CD4-positive, alpha-beta T cell treated with Interleukin-17A for 4 hours (primary cell): ENCODE results near the gene SERBP1.
"Not testable (repeated sequence)": the region's sequence is repeated elsewhere in the genome, so short reads cannot be mapped to it uniquely, and the experiment has no call there.

ENCODE experiments used
- DNase-seq: peaks from one replicate; pipeline ENCODE4 v3.0.0-alpha.2; 2020; ENCODE audit warnings: mixed read lengths

The SERBP1 gene

DNA sequence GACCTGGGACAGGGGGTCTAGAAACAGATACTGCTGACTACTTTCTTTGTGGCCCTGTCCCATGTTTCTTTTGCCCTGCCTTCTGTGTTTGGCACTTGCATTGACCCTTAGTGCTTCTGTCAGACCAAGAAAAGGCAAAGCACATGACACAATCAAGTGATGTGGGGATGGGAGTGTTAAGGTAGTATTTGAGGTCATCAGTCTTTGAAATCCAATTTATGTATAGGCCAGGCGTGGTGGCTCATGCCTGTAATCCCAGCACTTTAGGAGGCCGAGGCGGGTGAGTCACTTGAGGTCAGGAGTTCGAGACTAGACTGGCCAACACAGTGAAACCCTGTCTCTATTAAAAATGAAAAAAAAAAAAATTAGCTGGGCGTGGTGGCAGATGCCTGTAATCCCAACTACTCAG is 26.0 kb downstream of the SERBP1 start:
- DNase-seq: no peak

DNA sequence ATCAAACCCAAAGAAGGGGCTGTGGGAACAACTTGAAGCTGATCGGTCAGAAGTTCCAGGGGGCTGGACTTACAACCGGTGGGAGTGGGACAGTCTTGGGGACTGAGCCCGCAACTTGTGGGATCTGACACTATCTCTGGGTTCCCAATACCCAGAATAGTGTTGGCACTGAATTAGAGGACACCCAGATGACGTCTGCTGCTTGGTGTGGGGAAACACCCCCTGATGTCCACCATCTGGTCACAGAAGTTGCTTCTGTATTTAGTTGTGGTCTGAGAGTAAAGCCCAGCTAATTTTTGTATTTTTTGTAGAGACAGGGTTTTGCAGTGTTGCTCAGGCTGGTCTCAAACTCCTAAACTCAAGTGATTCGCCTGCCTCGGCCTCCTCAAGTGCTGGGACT is 28.8 kb downstream of the SERBP1 start:
- DNase-seq: no peak

DNA sequence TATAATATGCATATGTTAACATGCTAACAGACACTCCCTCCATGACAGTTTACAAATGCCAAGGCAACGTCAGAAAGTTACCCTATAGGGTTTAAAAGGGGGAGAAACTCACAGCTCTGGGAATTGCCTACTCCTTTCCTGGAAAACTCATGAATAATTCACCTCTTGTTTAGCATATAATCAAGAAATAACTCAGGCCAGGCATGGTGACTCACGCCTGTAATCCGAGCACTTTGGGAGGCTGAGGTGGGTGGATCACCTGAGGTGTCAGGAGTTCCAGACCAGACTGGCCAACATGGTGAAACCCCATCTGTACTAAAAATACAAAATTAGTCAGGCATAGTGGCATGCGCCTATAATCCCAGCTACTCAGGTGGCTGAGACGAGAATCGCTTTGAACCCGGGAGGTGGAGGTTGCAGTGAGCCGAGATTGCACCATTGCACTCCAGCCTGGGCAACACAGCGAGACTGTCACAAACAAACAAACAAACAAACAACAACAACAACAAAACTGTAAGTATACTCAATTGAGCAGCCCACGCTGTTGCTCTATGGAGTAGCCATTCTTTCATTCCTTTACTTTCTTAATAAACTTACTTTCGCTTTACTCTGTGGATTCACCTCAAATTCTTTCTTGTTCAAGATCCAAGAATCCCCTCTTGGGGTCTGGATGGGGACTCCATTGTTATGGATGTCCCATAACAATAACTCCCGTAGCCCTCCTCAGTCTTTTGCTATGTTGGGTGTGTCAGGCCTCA is 30.0 kb downstream of the SERBP1 start:
- not testable (repeated sequence) for DNase-seq

DNA sequence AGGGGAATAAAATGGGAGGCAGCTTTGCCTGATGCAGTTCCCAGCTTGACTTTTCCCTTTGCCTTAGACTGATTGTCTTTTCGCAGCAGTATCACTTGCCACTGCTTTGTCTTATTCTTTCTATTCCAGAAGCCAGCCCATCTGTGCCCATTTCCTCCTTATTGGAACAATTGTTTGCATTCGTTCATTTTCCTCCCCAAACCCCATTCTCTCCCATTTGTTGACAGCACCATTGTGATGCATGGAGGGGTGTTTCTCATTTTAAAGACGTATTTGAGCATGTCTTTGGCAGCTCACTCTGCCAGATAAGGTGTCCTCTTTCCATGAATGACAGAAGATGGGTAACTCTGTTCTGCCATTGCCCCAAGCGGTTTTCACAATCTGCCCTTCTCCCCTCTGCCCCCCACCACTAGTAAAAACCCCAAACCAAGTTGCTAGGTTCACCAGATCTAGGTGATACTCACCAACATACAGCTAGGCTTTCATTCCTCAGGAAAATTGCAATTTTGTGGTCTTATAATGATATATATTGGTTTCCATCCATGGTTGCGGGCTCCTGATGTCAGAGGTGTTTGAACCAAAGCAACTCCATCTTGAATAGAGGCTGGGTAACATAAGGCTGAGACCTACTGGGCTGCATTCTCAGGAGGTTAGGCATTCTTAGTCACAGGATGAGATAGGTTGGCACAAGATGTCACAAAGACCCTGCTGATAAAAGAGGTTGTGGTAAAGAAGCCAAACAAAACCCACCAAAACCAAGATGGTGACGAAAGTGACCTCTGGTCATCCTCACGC is 30.8 kb downstream of the SERBP1 start:
- no peak for DNase-seq

DNA sequence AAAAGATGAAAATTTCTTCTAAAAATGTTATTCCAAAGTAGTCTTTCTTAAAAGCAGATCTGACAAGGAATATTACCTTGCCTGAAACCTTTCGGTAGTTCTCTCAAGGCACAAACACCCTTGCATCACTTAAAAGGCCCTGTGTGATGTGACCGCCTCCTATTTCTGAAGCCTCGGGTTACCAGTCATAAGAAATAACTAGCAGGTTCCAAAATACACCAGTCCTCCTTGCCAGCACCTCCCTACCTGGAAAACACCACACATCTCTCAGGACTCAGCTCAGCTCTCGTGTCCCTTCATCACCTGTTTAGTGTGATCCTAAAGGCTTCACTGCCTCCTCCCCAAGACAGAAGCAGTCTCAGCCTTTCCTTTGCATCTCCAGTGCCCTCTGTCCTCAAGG is 35.7 kb downstream of the SERBP1 start:
- DNase-seq: no peak

DNA sequence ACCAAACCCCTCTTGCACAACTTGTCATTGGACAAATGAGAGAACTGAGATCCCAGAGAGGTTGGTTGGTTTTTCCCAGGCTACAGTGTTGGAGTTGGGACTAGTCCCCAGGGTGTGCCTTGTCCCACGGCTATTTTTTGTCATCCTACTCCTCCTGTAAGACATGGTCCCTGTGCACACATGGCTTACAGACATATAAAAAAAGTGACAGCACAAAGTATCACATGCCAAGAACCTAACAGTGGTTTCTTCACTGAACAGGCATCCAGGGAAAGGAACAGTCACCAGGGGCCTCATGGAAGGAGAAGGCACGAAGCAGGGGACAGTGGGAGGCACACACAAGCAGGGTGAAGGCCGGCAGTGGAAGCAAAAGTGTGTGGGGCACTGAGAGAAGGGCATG is 36.5 kb downstream of the SERBP1 start:
- no peak for DNase-seq

DNA sequence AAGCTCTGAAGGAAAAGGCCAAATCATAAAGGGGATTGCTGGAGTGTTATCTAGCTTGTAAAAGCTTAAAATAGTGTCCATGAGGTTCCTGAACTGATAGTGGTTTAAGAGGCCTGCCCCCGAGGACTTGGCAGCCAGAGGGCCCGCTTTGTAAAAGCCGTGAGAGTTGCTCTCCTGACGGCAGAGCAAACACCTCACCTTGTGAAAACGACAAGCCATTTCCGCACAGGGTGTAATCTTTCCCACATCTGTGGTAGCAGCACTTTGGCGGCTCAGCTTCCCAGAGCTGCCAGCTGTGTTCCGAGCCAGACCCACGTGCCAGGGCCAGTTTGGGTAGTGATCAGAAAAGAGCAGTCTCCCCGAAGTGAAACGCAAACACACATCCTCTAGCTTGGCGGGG is 37.0 kb downstream of the SERBP1 start:
- no peak for DNase-seq

DNA sequence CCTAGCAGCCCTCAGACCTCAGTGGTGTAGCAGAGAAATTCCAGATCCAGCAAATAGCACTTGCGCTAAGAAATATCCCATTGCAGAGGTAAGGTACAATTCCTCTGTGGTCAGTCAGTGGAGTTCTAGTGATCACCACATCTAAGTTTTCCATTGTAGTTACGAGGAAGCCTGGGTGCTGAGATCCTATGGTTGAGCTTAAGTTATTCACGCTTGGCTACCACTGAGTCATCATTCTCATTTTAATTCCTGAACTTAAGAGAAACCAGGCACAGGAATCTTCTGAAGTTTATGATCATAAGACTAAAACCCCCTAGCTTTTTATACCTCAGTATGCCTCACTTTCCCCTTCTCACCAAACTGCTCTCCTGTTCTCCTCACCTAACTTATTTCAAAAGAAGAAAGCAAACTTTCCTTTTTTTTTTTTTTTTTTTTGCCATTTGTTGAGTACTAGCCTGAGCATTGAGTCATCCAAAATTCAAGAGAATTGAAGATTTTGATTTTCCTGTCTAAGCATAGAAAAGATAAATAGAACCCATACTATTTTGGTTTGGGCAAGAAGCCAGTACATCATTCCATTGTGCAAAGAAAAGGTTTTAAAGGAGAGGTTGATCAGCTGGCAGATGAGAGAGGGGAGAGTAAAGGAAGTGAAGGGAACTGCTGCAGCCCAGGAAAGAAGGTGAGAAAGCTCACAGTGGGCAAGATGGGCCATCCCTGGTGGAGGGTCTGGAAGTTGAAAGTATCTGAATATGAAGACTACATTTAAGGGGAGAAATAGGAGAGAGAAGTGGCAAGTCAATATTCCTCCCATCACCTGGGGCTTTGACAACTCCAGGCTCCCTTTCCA is 39.9 kb downstream of the SERBP1 start:
- DNase-seq: no peak

DNA sequence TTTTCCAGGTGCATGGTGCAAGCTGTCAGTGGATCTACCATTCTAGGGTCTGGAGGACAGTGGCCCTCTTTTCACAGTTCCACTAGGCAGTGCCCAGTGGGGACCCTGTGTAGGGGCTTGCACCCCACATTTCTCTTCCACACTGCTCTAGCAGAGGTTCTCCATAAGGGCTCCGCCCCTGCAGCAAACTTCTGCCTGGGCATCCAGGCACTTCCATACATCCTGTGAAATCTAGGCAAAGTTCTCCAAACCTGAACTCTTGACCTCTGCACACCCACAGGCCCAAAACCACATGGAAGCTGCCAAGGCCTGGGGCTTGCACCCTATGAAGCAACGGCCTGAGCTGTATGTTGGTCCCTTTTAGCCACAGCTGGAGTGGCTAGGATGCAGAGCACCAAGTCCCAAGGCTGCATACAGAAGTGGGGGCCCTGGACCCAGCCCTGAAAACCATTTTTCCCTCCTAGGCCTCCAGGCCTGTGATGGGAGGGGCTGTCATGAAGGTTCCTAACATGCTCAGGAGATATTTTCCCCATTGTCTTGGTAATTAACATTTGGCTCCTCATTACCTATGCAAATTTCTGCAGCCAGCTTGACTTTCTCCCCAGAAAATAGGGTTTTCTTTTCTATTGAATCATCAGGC is 46.1 kb downstream of the SERBP1 start:
- no peak for DNase-seq

DNA sequence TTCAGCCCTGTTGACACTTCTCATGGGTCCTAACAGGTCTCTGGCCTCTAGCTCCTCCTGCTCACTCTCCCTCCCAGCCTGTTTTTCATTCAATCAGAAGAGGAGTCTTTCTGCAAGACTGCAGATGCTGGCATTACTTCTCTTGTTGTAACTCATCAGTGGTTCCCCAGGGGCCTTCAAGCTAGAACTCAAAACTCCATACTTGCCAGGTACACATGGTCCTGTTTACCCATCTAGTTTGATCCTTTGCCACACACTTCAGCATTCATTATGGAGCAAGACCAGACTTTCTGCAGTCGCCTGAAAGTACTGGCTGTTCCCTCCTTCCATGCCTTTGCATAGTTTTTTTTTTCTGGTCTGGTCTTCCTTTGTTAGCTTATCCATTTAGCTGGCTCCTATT is 47.9 kb downstream of the SERBP1 start:
- no peak for DNase-seq

DNA sequence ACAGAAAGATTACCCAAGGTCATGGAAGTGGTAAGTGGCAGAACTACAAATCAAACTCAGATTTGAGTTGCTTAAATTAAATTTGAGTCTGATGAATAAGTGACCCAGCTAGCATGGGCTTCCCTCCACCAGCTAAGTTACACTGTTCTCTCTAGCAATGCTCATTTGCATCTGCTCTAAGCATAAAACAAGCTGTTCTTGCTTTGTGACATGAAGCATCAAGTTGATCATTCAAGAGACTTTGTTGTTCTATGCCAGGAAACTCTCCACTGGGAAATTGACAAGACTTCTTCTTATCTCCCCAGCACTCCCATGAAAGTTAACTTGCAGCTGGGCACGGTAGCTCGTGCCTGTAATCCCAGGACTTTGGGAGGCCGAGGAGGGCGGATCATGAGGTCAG is 49.0 kb downstream of the SERBP1 start:
- no peak for DNase-seq

DNA sequence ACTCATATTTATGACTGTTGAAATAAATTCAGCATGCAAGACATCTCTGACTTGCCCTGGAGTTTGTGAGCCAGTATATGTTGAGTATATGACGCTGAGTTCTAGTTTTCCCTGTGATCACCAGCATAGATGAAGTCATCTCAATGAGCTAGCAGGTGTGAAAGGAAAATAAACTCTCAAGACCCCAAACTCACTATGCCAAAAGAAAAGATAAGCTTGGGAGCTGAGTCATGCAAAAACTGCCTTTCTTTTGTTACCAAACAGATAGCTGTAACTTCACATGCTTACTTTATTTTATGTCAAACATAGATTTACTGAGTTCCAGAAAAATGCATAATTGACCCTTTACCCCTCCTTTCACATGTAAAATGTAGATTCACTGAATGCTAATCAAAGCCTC is 52.9 kb downstream of the SERBP1 start:
- no peak for DNase-seq

DNA sequence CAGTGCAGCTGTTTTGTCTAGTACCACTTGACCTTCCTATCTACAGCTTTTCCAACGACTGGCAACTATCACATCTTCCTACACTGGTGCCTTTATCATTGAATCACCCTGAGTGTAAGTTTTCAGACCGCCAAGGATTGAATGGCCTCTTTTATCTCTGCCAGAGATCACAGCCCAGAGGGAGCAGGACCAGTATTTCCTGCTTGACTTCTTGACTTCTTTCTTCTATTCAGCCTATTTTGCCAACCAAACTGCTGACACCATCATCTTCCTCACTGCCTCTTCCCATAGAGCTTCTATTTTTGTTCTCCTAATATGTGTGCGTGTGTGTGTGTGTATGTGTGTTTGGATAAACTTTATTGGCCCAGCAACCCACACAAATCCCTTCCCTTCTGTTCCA is 53.8 kb downstream of the SERBP1 start:
- DNase-seq: no peak

DNA sequence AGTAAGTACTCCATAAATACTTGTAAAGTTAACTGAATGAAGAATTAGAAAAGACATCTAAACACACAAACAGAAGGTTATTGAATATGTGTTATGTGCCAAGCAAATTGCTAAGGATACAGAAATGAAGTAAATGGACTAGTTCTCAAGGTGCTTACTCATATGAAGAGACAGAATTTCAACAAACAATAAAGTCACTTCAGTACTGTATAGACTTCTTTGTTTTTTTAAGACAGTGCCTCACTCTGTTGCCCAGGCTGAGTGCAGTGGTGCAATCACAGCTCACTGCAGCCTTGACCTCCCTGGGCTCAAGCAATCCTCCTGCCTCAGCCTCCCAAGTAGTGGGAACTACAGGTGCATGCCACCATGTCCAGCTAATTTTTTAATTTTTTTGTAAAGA is 57.3 kb downstream of the SERBP1 start:
- DNase-seq: no peak

DNA sequence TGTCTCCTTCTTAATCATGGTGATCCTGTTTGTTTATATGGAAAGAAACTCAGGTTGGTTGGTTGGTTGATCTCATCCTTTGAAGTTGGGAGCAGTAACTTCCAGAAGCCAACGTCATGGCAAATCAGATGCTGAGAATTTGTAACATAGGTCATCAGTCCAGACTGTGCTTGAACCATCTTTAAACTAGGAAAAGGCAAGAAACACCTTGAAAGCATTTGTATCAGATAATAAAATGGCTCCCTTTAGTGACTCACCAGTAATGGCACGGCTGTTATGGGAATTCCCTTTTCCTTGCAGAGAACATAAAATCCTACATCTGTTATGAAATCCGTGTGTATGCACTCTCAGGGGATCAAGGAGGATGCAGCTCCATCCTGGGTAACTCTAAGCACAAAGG is 58.1 kb downstream of the SERBP1 start:
- DNase-seq: no peak

DNA sequence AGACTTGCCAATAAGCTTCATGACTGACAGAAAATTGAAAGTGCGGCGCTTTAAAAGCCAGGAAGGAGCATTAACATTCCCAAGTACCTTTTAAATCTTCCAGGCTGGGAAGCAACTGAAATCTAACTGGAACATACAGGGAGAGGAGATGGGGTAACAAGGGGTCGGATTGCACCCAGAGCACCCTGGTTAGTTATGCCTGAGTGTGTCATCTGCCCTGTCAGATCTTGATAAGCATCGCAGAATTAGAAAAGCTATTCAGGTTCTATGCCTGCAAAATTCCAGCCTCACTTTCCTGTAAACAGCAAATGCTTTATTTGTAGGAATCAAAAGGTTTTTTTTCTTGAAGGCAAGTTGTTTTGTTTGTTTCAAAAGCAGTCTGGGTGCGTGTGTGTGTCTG is 58.5 kb downstream of the SERBP1 start:
- no peak for DNase-seq

DNA sequence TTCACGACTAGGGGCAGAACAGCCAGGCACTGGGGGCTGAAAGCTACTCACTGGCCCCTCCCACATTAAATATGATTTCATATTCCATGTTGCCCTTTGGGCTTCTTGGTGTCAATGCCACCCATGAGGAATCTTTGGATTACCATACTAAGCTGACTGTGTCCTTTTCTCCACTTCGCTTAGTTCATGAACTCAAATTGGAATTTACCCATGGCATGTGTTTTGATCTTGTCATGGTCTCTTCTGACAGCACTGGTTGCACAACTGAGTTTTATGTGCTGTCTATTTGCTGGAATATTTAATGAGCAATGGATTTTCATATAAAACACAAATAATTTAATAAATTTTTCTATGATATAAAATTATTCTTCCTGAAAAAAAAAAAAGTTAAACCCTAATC is 59.2 kb downstream of the SERBP1 start:
- no peak for DNase-seq

DNA sequence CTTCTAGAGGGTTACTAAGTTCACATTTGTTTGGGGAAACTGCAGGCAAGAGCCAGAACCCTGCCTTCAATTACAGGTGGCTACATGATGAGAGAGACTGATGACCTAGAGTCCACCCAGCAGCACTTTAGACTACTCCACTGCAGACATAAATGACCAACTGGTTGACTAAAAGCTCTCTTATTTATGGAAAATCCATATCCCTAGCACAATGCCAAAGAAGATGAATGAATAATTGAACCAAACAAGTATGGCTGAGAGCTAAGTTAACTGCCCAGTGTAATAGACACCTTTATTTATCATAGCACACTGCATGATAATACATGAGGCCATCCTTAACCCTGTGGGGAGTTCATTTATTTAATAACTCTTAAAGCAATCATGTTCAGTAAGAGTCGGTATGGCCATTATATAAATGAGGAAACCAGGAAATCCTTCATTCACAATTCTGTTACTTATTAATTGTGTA is 62.1 kb downstream of the SERBP1 start:
- no peak for DNase-seq

DNA sequence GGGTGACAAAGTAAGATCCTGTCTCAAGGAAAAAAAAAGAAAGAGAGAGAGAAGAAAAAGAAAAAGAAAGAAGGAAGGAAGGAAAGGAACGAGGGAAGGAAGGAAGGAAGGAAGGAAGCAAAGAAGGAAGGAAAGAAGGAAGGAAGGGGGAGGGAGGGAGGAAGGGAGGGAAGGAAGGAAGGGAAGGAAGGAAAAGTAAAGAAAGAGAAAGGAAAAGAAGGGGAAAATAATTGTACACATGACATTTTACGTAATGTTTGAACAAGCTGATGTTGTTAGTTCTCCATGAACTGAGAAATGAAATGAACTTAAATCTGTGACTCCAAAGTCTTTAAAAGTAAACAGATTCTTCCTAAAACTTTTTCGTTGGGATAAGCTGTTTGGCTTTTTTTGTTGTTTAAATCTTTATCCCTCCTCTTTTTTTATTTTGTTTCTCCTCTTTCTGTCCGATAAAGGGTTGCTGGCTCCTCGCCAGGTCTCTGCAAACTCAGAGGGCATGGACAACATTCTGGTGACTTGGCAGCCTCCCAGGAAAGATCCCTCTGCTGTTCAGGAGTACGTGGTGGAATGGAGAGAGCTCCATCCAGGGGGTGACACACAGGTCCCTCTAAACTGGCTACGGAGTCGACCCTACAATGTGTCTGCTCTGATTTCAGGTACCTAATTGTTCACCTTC is 62.7 kb downstream of the SERBP1 start:
- no peak for DNase-seq

DNA sequence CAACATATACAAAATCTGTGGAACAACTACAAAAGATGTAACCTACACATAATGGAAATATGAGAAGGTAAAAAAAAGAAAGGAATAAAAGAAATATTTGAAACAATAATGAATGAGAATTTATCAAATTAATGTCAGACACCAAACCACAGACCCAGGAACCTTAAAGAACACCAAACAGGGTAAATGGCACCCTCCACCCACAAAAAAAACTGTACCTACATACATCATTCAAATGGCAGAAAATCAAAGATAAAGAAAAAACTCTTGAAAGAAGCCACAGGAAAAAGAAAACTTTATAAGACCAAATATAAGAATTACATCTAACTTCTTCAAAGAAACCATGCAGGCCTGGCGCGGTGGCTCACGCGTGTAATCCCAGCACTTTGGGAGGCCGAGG is 68.6 kb downstream of the SERBP1 start:
- DNase-seq: no peak

DNA sequence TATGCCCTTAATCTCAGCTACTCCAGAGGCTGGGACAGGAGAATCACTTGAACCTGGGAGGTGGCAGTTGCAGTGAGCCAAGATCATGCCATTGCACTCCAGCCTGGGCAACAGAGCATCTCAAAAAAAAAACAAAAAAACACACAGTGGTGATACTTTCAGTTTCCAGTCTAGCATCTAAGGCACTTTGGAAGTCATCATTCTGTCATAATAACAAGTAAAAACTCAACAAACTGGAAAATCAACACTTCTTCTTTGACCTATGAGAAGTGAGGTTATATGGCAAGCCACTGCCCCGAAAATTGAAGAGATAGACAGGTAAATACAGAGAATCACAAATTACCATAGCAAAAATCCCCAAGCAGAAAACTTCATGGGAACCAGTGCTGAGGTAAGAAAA is 70.6 kb downstream of the SERBP1 start:
- DNase-seq: no peak
